Epithelial cell of esophagus (primary cell): Measurements from ENCODE around the gene HSD17B1.
"Not testable (repeated sequence)": the region's sequence is repeated elsewhere in the genome, so short reads cannot be mapped to it uniquely, and the experiment has no call there.

ENCODE experiments used
- DNase-seq: peaks from one replicate; pipeline ENCODE4 v3.0.0; 2010; ENCODE audit warnings: low read depth
- H3K4me3 ChIP-seq: 2 replicates; pipeline ENCODE4 v1.5.1; 2011; ENCODE audit warnings: mild to moderate bottlenecking, low read length, control low read depth
- CTCF ChIP-seq: IDR thresholded peaks from 2 replicates; pipeline ENCODE4 v1.5.1; 2011; ENCODE audit warnings: low read depth, mild to moderate bottlenecking, low read length, control low read depth, inconsistent platforms; ENCODE audit not compliant: insufficient read depth; ENCODE audit errors: missing control alignments

Gene HSD17B1

GRCh38 chr17:42554250-42555121 lies 1.8 kb downstream of the HSD17B1 start:
- TF ChIP-seq CTCF: no peak
- DNase-seq: peak; percentile 60

GRCh38 chr17:42555122-42555622 lies 2.4 kb downstream of the HSD17B1 start:
- no peak for TF ChIP-seq CTCF
- no peak for DNase-seq
- H3K4me3 ChIP-seq: peak overlapping the region; percentile 78

More at GRCh38 chr17:42554250-42555121, 1.8 kb downstream of the HSD17B1 start:
- peak overlapping the region; percentile 78 for H3K4me3 ChIP-seq

GRCh38 chr17:42555961-42556617 lies 3.4 kb downstream of the HSD17B1 start:
- not testable (repeated sequence) for DNase-seq, H3K4me3 ChIP-seq

GRCh38 chr17:42559075-42559474 lies 6.4 kb downstream of the HSD17B1 start:
- TF ChIP-seq CTCF: no peak
- H3K4me3 ChIP-seq: no peak overlapping the region
- no peak for DNase-seq

GRCh38 chr17:42560246-42560645 lies 7.5 kb downstream of the HSD17B1 start:
- H3K4me3 ChIP-seq: no peak overlapping the region
- TF ChIP-seq CTCF: no peak
- no peak for DNase-seq

- TF ChIP-seq CTCF: no peak
- peak within 1 kb of the TSS; percentile 97 for H3K4me3 ChIP-seq
- DNase-seq: peak; percentile 97
Observed at GRCh38 chr17:42561897-42562387, 9.2 kb downstream of the HSD17B1 start, which contains the start of gene COASY. TSS of gene COASY (plus strand) at chr17:42562148. CDS start at chr17:42562623, 475 bp downstream.
